Heart left ventricle (tissue), 13 donors: Measurements from ENCODE around the gene TNFRSF8.

Source experiments
- POLR2A ChIP-seq, 2 donors: fragments of 450-650 bp; IDR thresholded peaks; one replicate each; pipeline ENCODE4 v1.6.1; 2017; ENCODE audit warnings: antibody characterized with exemption in 2 of 2, mild to moderate bottlenecking in 2 of 2, moderate library complexity in 2 of 2
- TF ChIP-seq, protein P1 (sequence below), 12 donors: fragments of 200-600 bp; sonication (generic) in 4 of 12; IDR thresholded peaks; one replicate each; pipeline versions ENCODE4 v1.5.0 to v1.8.0; 2018 to 2022; ENCODE audit warnings: antibody characterized with exemption in 12 of 12, mild to moderate bottlenecking in 5 of 12
- donor health status: ischemic (EF 13 %, LVEDD 7.1; RV severe dilation, severe dysfunction).
- donor health status: DM: no; HTN: yes; CAD: no.
- donor health status: DM: no; HTN: no; CAD: no.
- donor health status: ischemic (EF 25% LVEDD 6.9; RV normal size, moderate dysfunction).
- donor health status: ischemic (EF 25% LVEDD 5.7; RV mildly dilated, moderate dysfunction).
- donor health status: ischemic (EF 35%, LVEDD 5.7; RV mildly dilated, moderate dysfunction).
- donor health status: nonischemic (EF 11% LVEDD 7.7; RV severe dilation, severe dysfunction).
- donor health status: DM: yes; HTN: yes; CAD: no.
- donor health status: PGD.
- donor health status: ischemic (EF 29% LVEDD 5.4; RV normal size, mild dysfunction).
- donor health status: nonischemic (EF 23%, LVEDD 6.1; RV moderate dilation, normal function).

DNA sequence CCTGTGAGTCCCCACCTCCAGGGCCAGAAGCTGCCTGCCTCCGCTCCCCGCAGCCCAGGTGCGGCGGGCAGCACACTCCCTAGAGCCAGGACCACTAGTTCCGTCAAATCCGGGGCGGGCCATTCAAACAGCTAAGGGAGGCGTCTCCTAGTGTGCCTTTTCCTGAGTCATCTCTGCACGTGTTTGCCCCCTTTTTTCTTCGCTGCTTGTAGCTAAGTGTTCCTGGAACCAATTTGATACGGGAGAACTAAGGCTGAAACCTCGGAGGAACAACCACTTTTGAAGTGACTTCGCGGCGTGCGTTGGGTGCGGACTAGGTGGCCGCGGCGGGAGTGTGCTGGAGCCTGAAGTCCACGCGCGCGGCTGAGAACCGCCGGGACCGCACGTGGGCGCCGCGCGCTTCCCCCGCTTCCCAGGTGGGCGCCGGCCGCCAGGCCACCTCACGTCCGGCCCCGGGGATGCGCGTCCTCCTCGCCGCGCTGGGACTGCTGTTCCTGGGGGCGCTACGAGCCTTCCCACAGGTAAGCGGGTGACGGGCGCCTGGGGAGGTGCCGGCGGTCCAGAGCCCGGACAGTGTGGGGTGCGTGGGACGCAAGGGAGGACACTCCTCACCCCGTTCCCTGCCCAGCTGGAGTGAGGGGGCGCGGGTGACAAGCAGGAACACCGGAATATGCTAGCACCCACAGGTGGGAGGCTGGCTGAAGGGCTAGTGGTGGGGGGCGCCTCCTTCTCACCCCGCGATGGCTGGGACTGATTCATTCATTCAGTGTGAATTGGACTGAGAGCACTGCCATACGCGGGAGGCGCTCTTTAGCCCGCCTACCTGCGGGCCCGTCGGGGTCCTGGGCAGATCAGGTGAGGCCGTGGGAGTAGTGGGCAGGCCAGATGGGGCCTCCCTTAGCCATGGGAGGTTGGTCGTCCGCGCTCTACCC is at the start of gene TNFRSF8:
- TF ChIP-seq, protein P1, sequence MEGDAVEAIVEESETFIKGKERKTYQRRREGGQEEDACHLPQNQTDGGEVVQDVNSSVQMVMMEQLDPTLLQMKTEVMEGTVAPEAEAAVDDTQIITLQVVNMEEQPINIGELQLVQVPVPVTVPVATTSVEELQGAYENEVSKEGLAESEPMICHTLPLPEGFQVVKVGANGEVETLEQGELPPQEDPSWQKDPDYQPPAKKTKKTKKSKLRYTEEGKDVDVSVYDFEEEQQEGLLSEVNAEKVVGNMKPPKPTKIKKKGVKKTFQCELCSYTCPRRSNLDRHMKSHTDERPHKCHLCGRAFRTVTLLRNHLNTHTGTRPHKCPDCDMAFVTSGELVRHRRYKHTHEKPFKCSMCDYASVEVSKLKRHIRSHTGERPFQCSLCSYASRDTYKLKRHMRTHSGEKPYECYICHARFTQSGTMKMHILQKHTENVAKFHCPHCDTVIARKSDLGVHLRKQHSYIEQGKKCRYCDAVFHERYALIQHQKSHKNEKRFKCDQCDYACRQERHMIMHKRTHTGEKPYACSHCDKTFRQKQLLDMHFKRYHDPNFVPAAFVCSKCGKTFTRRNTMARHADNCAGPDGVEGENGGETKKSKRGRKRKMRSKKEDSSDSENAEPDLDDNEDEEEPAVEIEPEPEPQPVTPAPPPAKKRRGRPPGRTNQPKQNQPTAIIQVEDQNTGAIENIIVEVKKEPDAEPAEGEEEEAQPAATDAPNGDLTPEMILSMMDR (IDR thresholded peaks at IDR 0.05): no peak
- TF ChIP-seq POLR2A (IDR thresholded peaks at IDR 0.05): no peak
